Renal cortex interstitium (tissue), 11 donors: ENCODE results near the gene FOXA1. TPM values are rescaled to one million over a fixed set of nuclear protein-coding genes. Genes with fewer than 3 reads are reported as not detected.
A peak's percentile ranks its signal among the peaks of the same experiment; 100 is the strongest.

Experiments used
- DNase-seq, 11 donors: peaks; one replicate each; pipeline ENCODE4 v3.0.0-alpha.2; 2013; ENCODE audit warnings: low read depth in 9 of 11, low spot score in 4 of 11; ENCODE audit errors: extremely low read depth in 1 of 11
- polyA plus RNA-seq, 3 donors: library from polyadenylated mRNA; unstranded; fragments of 120-200 nt; gene quantifications; one replicate each; pipeline ENCODE4 v1.2.1, GENCODE V29; 2013; ENCODE audit not compliant: insufficient read length in 3 of 3

The FOXA1 gene
- polyA plus RNA-seq, 3 donors: 2.6 to 3.3 (median 3.1) TPM

- DNase-seq: no peak
These were observed 13.6 kb upstream of the FOXA1 start for GRCh38 chr14:37608649-37609048.

- no peak for DNase-seq
These were observed 11.6 kb upstream of the FOXA1 start for GRCh38 chr14:37606678-37607077.

GRCh38 chr14:37603688-37604251 lies 8.7 kb upstream of the FOXA1 start:
- DNase-seq: no peak

- no peak for DNase-seq
These were observed 7.8 kb upstream of the FOXA1 start for GRCh38 chr14:37602605-37603453.

- no peak for DNase-seq
These were observed 6.8 kb upstream of the FOXA1 start for GRCh38 chr14:37601865-37602264.

- no peak for DNase-seq
These were observed 6.1 kb upstream of the FOXA1 start for GRCh38 chr14:37600880-37601741.

GRCh38 chr14:37599507-37600368 lies 4.7 kb upstream of the FOXA1 start:
- no peak for DNase-seq

- DNase-seq: no peak
These were observed 3.9 kb upstream of the FOXA1 start for GRCh38 chr14:37598747-37599506.

GRCh38 chr14:37597914-37598746 lies 3.1 kb upstream of the FOXA1 start:
- no peak for DNase-seq

GRCh38 chr14:37597538-37597913 lies 2.5 kb upstream of the FOXA1 start:
- DNase-seq: no peak

- DNase-seq: no peak
These were observed 1.9 kb upstream of the FOXA1 start for GRCh38 chr14:37596790-37597472.

- no peak for DNase-seq
These were observed 966 bp upstream of the FOXA1 start for GRCh38 chr14:37595809-37596621.

- peak in 10 of 11 donors; percentile 61 to 92 (median 76) for DNase-seq
These were observed 645 bp downstream of the FOXA1 start for GRCh38 chr14:37594238-37594970.

GRCh38 chr14:37593511-37594237 lies 1.4 kb downstream of the FOXA1 start:
- DNase-seq: no peak
